ENCODE results near the gene ADIPOR1.

Gene ADIPOR1

GRCh38 chr1:202966006-202966898 is 8.1 kb upstream of the ADIPOR1 start:
- in situ Hi-C loops (cut with HindIII; ENCODE audit: low pct_unique_long_range_greater_than_20kb, low sequenced_read_pairs), result no loop called here
- DNase-seq (ENCODE audit: low read depth in 1 of 2, low spot score in 1 of 2), result no peak
- TF ChIP-seq JUND (IDR thresholded peaks at IDR 0.05; ENCODE audit: low read depth), result no peak

DNA sequence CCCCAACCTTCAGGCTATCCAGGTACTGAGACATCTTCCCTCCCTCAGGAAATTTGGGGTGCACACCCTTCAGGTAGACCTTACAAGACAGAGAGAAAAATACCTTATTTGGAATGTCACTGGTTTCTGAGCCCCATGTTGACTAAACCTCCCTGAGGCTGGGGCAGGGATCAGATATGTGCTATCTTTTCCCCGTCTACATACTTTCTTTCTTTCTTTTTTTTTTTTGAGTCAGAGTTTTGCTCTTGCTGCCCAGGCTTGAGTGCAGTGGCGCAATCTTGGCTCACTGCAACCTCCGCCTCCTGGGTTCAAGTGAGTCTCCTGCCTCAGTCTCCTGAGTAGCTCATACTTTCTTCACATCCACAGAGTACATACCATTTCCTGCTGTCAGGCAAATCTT is 7.3 kb upstream of the ADIPOR1 start:
- no peak for DNase-seq (ENCODE audit: low read depth in 1 of 2, low spot score in 1 of 2)
- in situ Hi-C loops (cut with HindIII; ENCODE audit: low pct_unique_long_range_greater_than_20kb, low sequenced_read_pairs), result no loop called here
- TF ChIP-seq JUND (IDR thresholded peaks at IDR 0.05; ENCODE audit: low read depth), result no peak

DNA sequence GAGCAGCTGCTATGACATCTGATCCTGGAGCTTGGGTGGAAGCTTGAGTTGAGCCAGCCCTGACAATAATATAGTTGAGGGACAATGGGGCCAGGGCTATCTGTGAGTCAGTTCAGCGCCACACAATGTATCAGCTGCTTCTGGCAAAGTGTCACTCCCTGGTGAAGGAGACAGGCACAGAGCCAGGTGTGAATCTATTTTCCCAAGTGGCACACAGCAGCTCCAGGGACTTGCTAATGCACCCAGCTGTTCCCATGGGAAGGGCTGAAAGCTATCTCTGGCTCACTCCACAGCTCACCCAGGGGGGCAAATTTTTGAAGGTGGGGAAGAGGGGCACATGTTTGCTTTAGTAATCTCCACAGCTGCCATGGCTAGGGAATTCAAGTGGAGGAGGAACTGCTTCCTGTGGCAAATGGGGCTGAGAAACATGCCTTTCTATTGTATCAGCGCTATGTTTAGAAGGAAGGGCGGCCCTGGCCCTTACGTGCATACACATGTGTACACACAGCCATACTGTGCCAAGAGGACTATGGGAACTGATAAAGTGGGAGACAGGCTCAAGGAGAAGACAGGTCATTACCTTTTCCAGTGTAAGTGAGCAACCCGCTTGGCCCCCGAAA is 6.8 kb upstream of the ADIPOR1 start:
- TF ChIP-seq JUND (IDR thresholded peaks at IDR 0.05; ENCODE audit: low read depth), result no peak
- no peak for DNase-seq (ENCODE audit: low read depth in 1 of 2, low spot score in 1 of 2)
- in situ Hi-C loops (cut with HindIII; ENCODE audit: low pct_unique_long_range_greater_than_20kb, low sequenced_read_pairs), result no loop called here

DNA sequence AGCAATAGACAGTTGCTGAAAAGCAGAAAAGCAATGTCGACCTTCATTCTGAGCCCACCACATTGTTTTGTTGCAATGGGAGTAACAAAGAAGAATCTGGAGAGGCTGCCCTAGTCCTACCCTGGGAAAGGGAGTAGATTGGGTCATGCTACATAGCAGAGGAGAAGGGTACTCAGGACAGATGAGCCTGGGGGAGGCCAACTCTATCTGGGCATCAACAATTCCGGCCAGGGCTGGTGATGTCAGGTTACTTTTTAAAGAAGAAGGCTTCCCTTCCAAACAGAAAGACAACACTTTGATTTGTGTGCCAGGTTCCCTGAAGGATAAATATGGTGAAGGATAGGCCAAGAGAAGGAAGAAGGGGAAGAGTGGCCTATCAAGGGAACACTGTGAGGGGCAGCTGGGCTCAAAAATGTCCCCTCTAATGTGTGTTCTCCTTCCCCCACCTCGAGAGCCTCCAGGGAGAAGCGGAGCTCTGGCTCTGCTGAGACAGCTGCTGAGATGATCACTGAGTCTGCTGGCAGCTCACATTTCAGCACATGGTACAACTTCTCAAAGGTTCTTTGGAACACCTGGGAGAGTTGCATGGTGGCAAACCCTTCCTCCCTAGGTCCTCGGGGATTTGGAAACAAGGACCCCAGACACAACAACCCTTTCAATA is 3.2 kb upstream of the ADIPOR1 start:
- in situ Hi-C loops (cut with HindIII; ENCODE audit: low pct_unique_long_range_greater_than_20kb, low sequenced_read_pairs), result no loop called here
- no peak for DNase-seq (ENCODE audit: low read depth in 1 of 2, low spot score in 1 of 2)
- TF ChIP-seq JUND (IDR thresholded peaks at IDR 0.05; ENCODE audit: low read depth), result no peak

- in situ Hi-C loops (cut with HindIII; ENCODE audit: low pct_unique_long_range_greater_than_20kb, low sequenced_read_pairs), result no loop called here
- no peak for TF ChIP-seq JUND (IDR thresholded peaks at IDR 0.05; ENCODE audit: low read depth)
- no peak for DNase-seq (ENCODE audit: low read depth in 1 of 2, low spot score in 1 of 2)
These were observed 1.1 kb upstream of the ADIPOR1 start for GRCh38 chr1:202959276-202959620.

- DNase-seq (ENCODE audit: low read depth in 1 of 2, low spot score in 1 of 2), result no peak
These were observed 598 bp upstream of the ADIPOR1 start for GRCh38 chr1:202958544-202959275.

DNA sequence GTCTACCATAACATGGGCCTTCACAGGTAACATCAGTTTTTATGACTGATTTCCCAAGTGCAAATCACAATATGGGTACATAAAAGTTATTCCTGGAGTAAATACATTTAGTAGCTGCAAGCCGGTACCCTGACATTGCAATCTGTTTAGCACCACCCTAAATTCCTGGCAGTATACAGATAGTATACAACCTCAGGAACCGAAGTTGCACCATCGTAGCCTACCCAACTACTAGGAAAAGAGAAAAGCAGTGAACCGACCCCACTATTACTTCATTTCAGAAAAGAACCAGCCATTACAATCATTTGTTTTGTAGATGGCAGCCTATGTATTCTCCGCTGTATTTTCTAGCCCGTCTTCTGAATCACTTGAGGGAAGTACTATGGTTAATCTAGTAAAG is 1.1 kb downstream of the ADIPOR1 start:
- in situ Hi-C loops (cut with HindIII; ENCODE audit: low pct_unique_long_range_greater_than_20kb, low sequenced_read_pairs), result no loop called here
- DNase-seq (ENCODE audit: low read depth in 1 of 2, low spot score in 1 of 2), result no peak

More at GRCh38 chr1:202958544-202959275, 598 bp upstream of the ADIPOR1 start:
- in situ Hi-C loops (cut with HindIII; ENCODE audit: low pct_unique_long_range_greater_than_20kb, low sequenced_read_pairs), result no loop called here
- TF ChIP-seq JUND (IDR thresholded peaks at IDR 0.05; ENCODE audit: low read depth), result no peak

GRCh38 chr1:202954057-202954745 is 3.9 kb downstream of the ADIPOR1 start:
- no peak for TF ChIP-seq JUND (IDR thresholded peaks at IDR 0.05; ENCODE audit: low read depth)
- in situ Hi-C loops (cut with HindIII; ENCODE audit: low pct_unique_long_range_greater_than_20kb, low sequenced_read_pairs), result no loop called here
- DNase-seq (ENCODE audit: low read depth in 1 of 2, low spot score in 1 of 2), result no peak

More for the DNA sequence above, 1.1 kb downstream of the ADIPOR1 start:
- TF ChIP-seq JUND (IDR thresholded peaks at IDR 0.05; ENCODE audit: low read depth), result no peak

- no peak for DNase-seq (ENCODE audit: low read depth in 1 of 2, low spot score in 1 of 2)
- in situ Hi-C loops (cut with HindIII; ENCODE audit: low pct_unique_long_range_greater_than_20kb, low sequenced_read_pairs), result no loop called here
- no peak for TF ChIP-seq JUND (IDR thresholded peaks at IDR 0.05; ENCODE audit: low read depth)
These were observed 4.7 kb downstream of the ADIPOR1 start for GRCh38 chr1:202953392-202953791.

- no peak for TF ChIP-seq JUND (IDR thresholded peaks at IDR 0.05; ENCODE audit: low read depth)
- in situ Hi-C loops (cut with HindIII; ENCODE audit: low pct_unique_long_range_greater_than_20kb, low sequenced_read_pairs), result no loop called here
- DNase-seq (ENCODE audit: low read depth in 1 of 2, low spot score in 1 of 2), result no peak
These were observed 5.3 kb downstream of the ADIPOR1 start for GRCh38 chr1:202952818-202953217.

- no peak for DNase-seq (ENCODE audit: low read depth in 1 of 2, low spot score in 1 of 2)
- in situ Hi-C loops (cut with HindIII; ENCODE audit: low pct_unique_long_range_greater_than_20kb, low sequenced_read_pairs), result no loop called here
- no peak for TF ChIP-seq JUND (IDR thresholded peaks at IDR 0.05; ENCODE audit: low read depth)
These were observed 6.0 kb downstream of the ADIPOR1 start for GRCh38 chr1:202952099-202952498.

- in situ Hi-C loops (cut with HindIII; ENCODE audit: low pct_unique_long_range_greater_than_20kb, low sequenced_read_pairs), result no loop called here
- TF ChIP-seq JUND (IDR thresholded peaks at IDR 0.05; ENCODE audit: low read depth), result no peak
- no peak for DNase-seq (ENCODE audit: low read depth in 1 of 2, low spot score in 1 of 2)
These were observed 6.7 kb downstream of the ADIPOR1 start for GRCh38 chr1:202951437-202951836.
